GM21619 (cell line): Measurements from ENCODE around the gene IL5.
A peak's percentile ranks its signal among the peaks of the same experiment; 100 is the strongest.
"Not testable (repeated sequence)": the region's sequence is repeated elsewhere in the genome, so short reads cannot be mapped to it uniquely, and the experiment has no call there.

Experiments
- ATAC-seq: cut with Tn5 transposase; IDR thresholded peaks from one replicate; pipeline ENCODE4 v1.9.1; 2021; ENCODE audit not compliant: unreplicated experiment

The IL5 gene

GRCh38 chr5:132543472-132544201 lies at the start of gene IL5:
IL5 (minus strand) TSS chr5:132543522; CDS start chr5:132543478, 44 bp downstream.
- ATAC-seq = no peak

GRCh38 chr5:132592521-132592920 lies 49.2 kb upstream of the IL5 start:
- ATAC-seq = no peak

GRCh38 chr5:132591145-132591544 lies 47.8 kb upstream of the IL5 start:
- ATAC-seq = no peak

- ATAC-seq = no peak
These were observed 46.1 kb upstream of the IL5 start for GRCh38 chr5:132589467-132589866.

- ATAC-seq = no peak
These were observed 42.7 kb upstream of the IL5 start for GRCh38 chr5:132586063-132586462.

- ATAC-seq = not testable (repeated sequence)
These were observed 41.2 kb upstream of the IL5 start for GRCh38 chr5:132584560-132584959.

- no peak for ATAC-seq
These were observed 32.8 kb upstream of the IL5 start for GRCh38 chr5:132576123-132576522.

- no peak for ATAC-seq
These were observed 23.3 kb upstream of the IL5 start for GRCh38 chr5:132566657-132567056.

GRCh38 chr5:132564555-132564954 lies 21.2 kb upstream of the IL5 start:
- not testable (repeated sequence) for ATAC-seq

- no peak for ATAC-seq
These were observed 18.3 kb upstream of the IL5 start for GRCh38 chr5:132561601-132562000.

GRCh38 chr5:132559383-132560060 lies 16.2 kb upstream of the IL5 start:
- no peak for ATAC-seq

- ATAC-seq = peak; percentile 35
These were observed 14.3 kb upstream of the IL5 start for GRCh38 chr5:132557478-132558172.

- peak; percentile 96 for ATAC-seq
These were observed 13.6 kb upstream of the IL5 start, which contains the start of gene RAD50 for GRCh38 chr5:132556763-132557477. RAD50 (plus strand) TSS chr5:132556977; CDS start chr5:132557325, 348 bp downstream.

- no peak for ATAC-seq
These were observed 12.9 kb upstream of the IL5 start for GRCh38 chr5:132556153-132556762.

- ATAC-seq = no peak
These were observed 6.3 kb upstream of the IL5 start for GRCh38 chr5:132549576-132549975.

- ATAC-seq = not testable (repeated sequence)
These were observed 5.5 kb upstream of the IL5 start for GRCh38 chr5:132548834-132549233.

GRCh38 chr5:132547269-132547668 lies 3.9 kb upstream of the IL5 start:
- no peak for ATAC-seq

- ATAC-seq = no peak
These were observed 2.8 kb upstream of the IL5 start for GRCh38 chr5:132546108-132546507.

- ATAC-seq = no peak
These were observed 2.6 kb downstream of the IL5 start for GRCh38 chr5:132540764-132541163.

GRCh38 chr5:132540149-132540548 lies 3.2 kb downstream of the IL5 start:
- no peak for ATAC-seq

GRCh38 chr5:132539716-132540115 lies 3.6 kb downstream of the IL5 start:
- no peak for ATAC-seq
